CD1c-positive myeloid dendritic cell (primary cell): ENCODE data around the gene ACP7.
"Not testable (repeated sequence)": the region's sequence is repeated elsewhere in the genome, so short reads cannot be mapped to it uniquely, and the experiment has no call there.

Experiments used
- DNase-seq: peaks from one replicate; pipeline ENCODE4 v3.0.0-alpha.2; 2016; ENCODE audit errors: extremely low spot score

Gene ACP7

DNA sequence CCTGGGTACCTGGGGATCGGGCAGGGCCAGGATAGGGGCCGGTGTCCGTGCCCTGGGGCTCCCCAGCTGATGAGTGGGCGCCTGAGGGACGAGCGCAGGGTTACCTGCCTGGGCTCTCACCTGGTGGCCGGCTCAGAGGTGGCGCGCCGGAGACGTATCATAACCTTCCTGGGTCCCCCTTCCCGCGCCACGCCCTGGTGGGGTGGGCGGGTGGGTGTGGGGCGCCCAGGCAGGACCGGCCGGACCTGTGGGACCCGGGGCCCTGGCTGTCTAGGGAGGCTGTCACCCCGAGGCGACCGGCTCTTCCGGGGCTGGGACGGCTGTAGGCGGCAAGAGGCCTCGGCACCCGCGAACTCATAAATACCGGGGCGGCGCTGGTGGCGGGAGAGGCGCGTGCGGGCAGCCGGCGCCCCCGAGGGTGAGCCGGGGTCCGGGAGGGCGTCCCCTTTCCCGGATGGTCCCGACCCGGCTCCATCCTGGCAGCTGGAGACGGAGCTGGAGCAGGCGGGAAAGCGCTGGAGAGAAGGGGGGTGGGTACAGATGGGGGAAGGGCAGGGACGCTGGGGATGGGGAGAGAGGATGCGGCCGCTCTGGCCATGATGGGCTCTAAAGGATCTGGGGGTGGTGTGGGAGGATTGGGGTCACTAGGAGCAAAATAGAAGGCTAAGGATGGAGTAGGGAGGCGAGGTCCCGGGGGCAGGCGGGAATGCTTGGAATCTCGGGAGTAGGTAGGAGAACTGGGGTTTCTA, at the start of gene ACP7:
Gene ACP7 (plus strand): TSS at position 386 of the 749 bp plus-strand sequence. CDS start 902 bp downstream, outside the sequence.
- DNase-seq = no peak

DNA sequence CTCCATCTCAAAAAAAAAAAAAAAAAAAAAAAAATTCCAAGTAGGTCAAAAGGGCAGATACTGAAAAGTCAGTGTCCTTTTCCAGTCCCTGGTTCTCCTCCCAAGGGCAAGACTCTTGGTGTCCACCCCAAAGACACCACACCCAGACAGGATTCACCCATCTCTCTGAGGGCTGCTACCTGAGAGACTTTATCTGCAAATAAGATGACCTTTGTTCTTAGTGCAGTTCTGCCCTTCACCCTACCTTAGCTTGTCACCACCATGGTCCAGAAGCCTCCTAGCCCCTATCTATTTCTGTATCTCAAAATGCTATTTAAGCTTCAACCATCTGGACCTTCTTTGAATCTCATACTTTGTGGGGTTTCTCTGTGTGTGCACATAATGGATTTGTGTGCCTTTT, 47.6 kb upstream of the ACP7 start:
- DNase-seq = no peak

- DNase-seq = no peak
Measured at GRCh38 chr19:39037194-39037593, 47.0 kb upstream of the ACP7 start.

DNA sequence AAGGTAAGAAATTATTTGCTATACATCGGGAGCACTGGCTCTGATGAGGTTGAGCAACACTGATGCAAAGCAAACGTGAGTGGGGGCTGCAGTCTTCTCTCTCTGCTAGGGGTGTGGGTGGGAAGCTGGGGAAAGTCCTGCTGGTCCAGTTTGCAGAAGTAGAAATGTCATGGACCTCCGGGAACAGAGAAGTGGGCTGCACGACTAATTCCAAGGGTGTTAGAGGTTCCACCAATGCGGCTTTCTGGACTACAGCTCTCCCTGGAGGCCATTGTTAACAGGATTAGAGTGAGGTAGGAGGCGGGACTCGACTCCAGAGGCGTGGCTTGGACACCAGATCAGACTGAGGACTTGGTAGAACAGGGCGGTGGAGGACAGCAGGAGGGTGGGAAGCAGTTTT, 46.1 kb upstream of the ACP7 start:
- DNase-seq = peak; percentile 86

DNA sequence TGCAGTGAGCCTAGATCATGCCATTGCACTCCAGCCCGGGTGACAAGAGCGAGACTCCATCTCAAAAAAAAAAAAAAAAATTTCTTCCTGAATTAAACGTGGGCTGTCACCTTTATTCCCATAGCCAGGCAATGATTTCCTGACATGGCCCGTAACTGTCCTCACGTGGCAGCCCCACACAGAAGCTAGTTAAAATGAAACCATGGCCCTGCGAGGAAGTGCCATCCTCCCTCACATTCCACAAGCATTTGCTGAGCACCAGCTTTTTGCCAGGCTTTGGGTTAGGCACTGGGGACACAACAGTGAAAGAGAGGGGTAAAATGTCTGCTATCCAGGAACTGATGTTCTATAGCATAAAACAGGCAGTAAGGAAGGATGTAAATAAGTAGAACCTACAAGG, 38.7 kb upstream of the ACP7 start:
- DNase-seq = no peak

- DNase-seq = peak; percentile 8
Measured at GRCh38 chr19:39046037-39046821, 37.9 kb upstream of the ACP7 start.

- no peak for DNase-seq
Measured at GRCh38 chr19:39047073-39047472, 37.1 kb upstream of the ACP7 start.

DNA sequence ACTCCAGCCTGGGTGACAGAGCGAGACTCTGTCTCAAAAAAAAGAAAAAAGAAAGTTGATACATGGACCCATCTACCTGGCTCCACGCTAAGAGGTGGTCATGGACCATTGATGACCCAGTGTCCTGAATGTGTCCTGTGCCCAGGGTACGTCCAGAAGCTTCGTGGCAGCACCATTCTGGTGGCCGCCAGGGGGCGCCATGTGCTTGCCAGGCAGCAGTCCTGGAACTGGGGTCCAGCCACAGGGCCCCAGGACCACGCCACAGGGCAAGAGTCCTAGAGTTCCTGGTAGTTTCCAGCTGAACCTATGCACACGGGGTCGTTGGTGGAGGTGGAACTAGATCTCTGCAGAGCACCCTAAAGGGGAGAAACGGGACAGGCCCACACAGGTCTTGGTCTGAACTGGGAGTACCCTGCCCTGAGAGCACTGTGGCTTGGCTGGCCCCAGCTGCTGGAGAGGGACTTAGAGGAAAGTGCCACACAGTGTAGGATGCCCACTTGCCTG, 31.9 kb upstream of the ACP7 start:
- peak; percentile 71 for DNase-seq

DNA sequence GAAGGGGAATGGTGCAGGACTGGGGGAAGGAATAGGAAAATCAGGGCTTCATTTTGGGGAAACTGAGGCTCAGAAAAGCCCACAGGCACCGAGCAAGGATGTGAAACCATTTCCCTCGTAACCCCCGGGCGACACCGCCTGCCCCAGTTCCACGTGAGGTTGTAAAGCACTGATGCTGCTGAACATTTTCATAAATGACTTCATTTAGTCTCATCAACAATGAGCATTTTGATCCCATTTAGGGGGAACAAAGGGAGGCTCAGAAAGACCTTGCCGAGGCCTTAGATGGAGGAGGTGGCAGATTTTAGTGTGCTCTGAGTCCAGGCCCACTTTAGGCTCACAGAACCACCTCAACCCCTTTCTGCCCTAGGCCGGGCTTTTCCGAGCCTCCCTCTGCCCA, 31.3 kb upstream of the ACP7 start:
- no peak for DNase-seq

DNA sequence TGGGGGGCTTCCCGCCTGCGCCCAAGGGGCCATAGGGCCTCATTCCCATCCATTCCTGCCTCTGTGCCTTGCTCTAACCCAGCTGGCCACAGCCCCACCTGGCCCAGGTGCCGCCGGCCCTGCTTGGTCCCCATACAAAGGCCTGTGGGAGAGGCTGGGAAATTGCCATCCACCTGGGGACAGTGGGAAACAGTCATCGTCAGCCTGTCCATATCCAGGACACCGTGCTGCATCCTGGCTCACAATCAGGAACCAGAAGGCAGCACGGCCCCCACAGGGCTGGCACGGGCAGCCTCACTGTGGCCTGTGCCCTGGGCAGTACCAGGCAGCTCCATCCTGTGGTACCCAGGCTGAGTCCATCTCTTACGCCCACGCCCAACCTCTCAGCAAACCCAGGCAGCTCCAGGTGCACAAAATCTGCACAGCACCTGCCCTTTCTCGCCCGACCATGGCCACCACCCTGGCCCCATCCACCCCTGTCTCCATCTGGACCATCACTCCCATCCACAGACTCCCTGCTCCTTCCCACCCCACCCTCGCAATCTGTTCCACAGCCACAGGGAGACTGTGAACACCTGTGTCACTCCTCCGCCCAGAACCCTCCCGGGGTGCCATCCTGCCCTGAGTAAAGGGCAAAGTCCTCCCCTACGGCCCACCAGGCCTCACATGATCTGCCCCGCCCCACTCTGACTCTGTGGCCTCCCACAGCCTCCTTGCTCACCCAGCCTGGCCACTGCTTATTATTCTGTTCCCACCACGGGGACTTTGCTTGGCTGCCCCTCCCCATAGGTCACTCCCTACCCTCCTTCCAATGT, 30.7 kb upstream of the ACP7 start:
- DNase-seq = no peak

DNA sequence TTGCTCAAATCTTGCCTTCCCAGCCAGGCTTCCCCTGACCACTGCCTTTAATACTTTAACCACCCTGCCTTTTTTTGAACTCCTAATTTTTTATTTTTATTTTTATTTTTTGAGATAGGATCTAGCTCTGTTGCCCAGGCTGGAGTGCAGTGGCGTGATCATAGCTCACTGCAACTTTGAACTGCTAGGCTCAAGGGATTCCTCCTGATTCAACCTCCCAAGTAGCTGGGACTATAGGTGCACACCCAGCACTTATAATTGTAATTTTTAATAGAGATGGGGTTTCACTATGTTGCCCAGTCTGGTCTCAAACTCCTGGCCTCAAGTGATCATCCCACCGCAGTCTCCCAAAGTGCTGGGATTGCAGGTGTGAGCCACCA, 30.1 kb upstream of the ACP7 start:
- no peak for DNase-seq

DNA sequence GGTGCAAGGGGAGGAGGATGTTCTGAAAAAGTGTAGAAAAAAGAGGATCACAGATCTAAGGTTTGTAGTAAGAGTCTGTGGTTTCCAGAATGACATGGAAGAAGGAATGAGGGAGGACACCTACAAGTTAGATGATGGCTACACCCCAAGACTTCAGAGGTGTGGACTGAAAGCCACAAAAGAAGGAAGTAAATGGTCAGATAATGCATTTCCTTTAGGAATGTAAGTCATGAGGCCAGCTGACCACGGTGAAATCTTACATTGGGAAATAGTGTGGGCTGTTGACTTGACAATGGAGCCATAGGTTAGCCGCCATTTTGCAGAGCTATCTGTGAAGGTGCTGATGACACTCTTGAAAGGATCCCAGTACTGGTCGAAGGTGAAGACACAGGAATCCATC, 26.6 kb upstream of the ACP7 start:
- DNase-seq = no peak

- DNase-seq = no peak
Measured at GRCh38 chr19:39059302-39059701, 24.9 kb upstream of the ACP7 start.

DNA sequence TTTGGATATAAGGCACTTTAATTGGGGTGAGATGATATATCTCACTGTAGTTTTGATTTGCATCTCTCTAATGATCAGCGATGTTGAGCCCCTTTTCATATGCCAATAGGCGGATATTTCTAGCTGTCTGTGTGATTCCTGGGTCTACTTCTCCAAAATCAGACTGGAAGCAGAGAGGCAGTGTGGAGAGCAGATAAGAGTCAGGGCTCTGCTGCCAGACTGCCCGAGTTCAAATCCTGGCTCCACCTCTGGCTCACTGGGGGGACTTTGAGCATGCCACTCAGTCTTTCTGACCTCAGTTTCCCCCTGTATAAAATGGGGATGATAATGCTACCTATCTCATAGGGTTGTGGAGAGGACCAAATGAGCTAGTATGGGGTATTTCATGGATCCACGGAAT, 24.0 kb upstream of the ACP7 start:
- DNase-seq = no peak

DNA sequence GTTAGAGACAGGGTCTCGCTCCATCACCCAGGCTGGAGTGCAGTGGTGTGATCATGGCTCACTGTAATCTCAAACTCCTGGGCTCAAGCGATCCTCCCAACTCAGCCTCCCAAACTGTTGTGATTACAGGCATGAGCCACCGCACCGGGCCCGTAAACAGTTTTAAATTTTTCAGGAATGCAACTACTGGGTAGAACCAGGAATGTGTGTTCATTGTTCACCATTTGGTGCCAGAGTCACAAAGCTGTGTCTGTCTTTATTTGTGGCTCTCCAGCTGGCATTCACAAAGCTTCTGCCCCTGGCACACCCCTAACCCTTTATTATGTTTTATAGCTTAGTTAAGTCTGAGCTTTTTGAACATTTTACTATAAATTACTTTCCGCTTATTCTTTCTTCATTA, 19.8 kb upstream of the ACP7 start:
- DNase-seq = no peak

- no peak for DNase-seq
Measured at GRCh38 chr19:39065928-39066327, 18.2 kb upstream of the ACP7 start.

DNA sequence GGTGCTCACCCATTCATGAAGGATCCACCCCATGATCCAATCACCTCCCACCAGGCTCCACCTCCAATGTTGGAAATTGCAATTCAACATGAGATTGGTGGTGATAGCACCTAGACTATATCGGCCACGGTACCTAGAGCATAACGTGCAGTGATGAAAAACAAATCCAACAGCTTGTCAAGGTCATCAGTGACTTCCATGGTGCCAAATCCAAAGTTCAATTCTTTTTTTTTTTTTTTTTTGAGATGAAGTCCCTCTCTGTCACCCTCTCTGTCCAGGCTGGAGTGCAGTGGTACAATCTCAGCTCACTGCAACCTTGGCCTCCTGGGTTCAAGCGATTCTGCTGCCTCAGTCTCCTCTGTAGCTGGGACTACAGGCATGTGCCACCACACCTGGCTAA, 17.1 kb upstream of the ACP7 start:
- DNase-seq = no peak

DNA sequence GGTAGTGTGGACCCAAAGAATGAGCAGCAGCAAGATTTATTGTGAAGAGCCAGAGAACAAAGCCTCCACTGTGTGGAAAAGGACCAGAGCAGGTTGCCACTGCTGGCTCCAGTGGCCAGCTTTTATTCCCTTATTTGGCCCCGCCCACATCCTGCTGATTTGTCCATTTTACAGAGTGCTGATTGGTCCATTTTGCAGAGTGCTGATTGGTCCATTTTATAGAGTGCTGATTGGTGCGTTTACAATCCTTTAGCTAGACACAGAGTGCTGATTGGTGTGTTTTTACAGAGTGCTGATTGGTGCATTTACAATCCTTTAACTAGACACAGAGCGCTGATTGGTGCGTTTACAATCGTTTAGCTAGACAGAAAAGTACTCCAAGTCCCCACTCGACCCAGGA, 15.9 kb upstream of the ACP7 start:
- not testable (repeated sequence) for DNase-seq

DNA sequence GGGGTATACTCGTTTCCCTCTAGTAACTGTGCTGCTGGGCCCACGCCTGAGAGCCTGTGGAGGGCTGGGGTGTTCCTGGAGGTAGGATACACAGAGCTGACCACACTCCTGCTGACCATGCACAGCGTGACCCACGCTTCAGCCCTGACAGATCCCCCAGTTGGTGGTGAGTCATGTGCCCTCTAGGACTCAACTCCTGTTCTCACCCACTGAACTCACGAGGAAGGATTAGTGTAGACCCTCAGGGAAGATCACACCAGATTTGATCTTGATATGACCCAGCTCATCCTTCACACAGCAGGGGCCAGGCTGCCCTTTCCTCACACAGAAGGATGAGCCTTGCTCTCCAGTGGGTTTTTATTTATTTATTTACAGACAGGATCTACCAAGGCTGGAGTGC, 13.3 kb upstream of the ACP7 start:
- DNase-seq = no peak

DNA sequence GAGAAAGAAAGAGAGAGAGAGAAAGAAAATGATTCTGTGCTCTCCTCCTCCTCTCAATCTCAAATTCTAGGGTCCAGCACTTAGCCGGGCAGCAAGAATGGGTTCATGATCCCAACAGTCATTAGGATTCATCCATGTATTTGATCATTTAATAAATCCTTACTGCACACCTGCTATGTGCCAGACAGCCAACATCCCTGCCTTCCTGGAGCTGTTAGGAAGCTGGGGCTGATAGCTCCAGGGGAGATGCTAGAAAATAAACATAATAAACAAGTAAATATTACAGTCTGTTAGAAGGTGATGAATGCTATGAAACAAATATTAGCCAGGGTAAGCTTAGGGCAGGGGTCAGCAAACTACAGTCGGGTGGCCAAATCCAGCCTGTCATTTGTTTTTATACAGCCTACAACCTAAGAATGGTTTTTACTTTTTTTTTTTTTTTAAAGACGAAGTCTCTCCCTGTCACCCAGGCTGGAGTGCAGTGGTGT, 9.9 kb upstream of the ACP7 start:
- DNase-seq = no peak

- DNase-seq = no peak
Measured at GRCh38 chr19:39074942-39075341, 9.2 kb upstream of the ACP7 start.

DNA sequence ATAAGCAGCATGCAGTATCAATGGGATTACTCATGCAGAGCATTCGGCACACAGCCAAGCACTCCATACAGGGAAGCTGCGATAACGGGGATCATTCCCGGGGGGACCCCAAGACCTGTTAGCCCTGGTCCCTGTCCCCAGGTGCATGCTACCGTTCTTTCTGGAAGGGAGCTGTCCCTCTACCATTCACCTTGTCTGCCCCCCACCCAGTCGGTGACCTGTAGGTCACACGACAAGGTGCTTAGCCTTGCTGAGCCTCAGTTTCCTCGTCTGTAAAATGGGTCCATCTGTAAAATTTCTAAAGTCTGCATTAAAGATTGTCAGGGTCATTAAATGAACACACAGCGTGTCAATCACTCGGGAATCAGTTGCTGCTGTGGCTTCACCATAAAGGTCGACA, 6.8 kb upstream of the ACP7 start:
- DNase-seq = no peak
